Sciatic nerve (tissue), 2 donors: Measurements from ENCODE around the gene ATP23. TPM values are rescaled to one million over a fixed set of nuclear protein-coding genes. Genes with fewer than 3 reads are reported as not detected.

ENCODE experiments used
- ATAC-seq: fragments of 200-7000 bp; cut with Tn5 transposase; one replicate; pipeline ENCODE4 v1.9.1; 2020; ENCODE audit warnings: mild to moderate bottlenecking, moderate library complexity
- DNase-seq: peaks from one replicate; pipeline ENCODE4 v3.0.0-alpha.2; 2020; ENCODE audit warnings: low spot score
- intact Hi-C: fragments of 100-400 bp; cut with DNase I; formaldehyde crosslinking; loops from one replicate; pipeline ENCODE4 v1.14.2; 2022
- total RNA-seq: library from RNA; stranded (reverse); fragmentation: NEBNext Ultra II Directional; extraction: Animal tissue kit (Norgen Biotek cat#: 25700); gene quantifications from one replicate; pipeline ENCODE4 v1.2.1, GENCODE V29; 2021
- donor health status: DM: no; HTN: no; CAD: no.
- donor health status: DM: no; HTN: no; CAD: no.

ATP23 gene
- 8.5 TPM for total RNA-seq

GRCh38 chr12:57941165-57941894, at the start of gene ATP23:
TSS of gene ATP23 (plus strand) at chr12:57941567. CDS start at chr12:57941702, 135 bp downstream.
- intact Hi-C loops: no loop called here
- ATAC-seq: peak; percentile 95
- peak; percentile 93 for DNase-seq

GRCh38 chr12:57892232-57892972, 49.0 kb upstream of the ATP23 start:
- no peak for ATAC-seq
- intact Hi-C loops: no loop called here

GRCh38 chr12:57893431-57894353, 47.7 kb upstream of the ATP23 start:
- DNase-seq (peak; percentile 94), ATAC-seq (peak; percentile 82)
- intact Hi-C loops: no loop called here

More at GRCh38 chr12:57892232-57892972, 49.0 kb upstream of the ATP23 start:
- no peak for DNase-seq

- intact Hi-C loops: no loop called here
- ATAC-seq (no peak), DNase-seq (no peak)
Observed at GRCh38 chr12:57894399-57895292, 46.7 kb upstream of the ATP23 start.

- DNase-seq (no peak), ATAC-seq (no peak)
- intact Hi-C loops: no loop called here
Observed at GRCh38 chr12:57895389-57896114, 45.8 kb upstream of the ATP23 start.

- intact Hi-C loops: no loop called here
- no peak for DNase-seq
- peak; percentile 0 for ATAC-seq
Observed at GRCh38 chr12:57896115-57896433, 45.3 kb upstream of the ATP23 start.

GRCh38 chr12:57896434-57897201, 44.7 kb upstream of the ATP23 start:
- intact Hi-C loops: no loop called here
- ATAC-seq (peak; percentile 73), DNase-seq (peak; percentile 87)

- DNase-seq (no peak), ATAC-seq (no peak)
- intact Hi-C loops: no loop called here
Observed at GRCh38 chr12:57897286-57897974, 43.9 kb upstream of the ATP23 start.

GRCh38 chr12:57898308-57898970, 42.9 kb upstream of the ATP23 start:
- ATAC-seq: no peak
- DNase-seq: no peak
- intact Hi-C loops: no loop called here

- intact Hi-C loops: no loop called here
- ATAC-seq (no peak), DNase-seq (no peak)
Observed at GRCh38 chr12:57899010-57899662, 42.2 kb upstream of the ATP23 start.

- DNase-seq (no peak), ATAC-seq (no peak)
- intact Hi-C loops: loop anchor here (5.0 to 10.0 kb wide), 2 partner anchors 70 to 118 kb away; partner anchors contain the start of gene TSFM
Observed at GRCh38 chr12:57902478-57902969, 38.8 kb upstream of the ATP23 start.

GRCh38 chr12:57904426-57904825, 36.9 kb upstream of the ATP23 start:
- intact Hi-C loops: loop anchor here (5.0 to 10.0 kb wide), 2 partner anchors 72 to 120 kb away; partner anchors contain the start of gene TSFM
- ATAC-seq (no peak), DNase-seq (no peak)

- DNase-seq: peak; percentile 91
- intact Hi-C loops: loop anchor here (5.0 to 10.0 kb wide), 2 partner anchors 73 to 120 kb away; partner anchors contain the start of gene TSFM
Observed at GRCh38 chr12:57904848-57905811, 36.2 kb upstream of the ATP23 start.

More at GRCh38 chr12:57904848-57905811, 36.2 kb upstream of the ATP23 start:
- peak; percentile 92 for ATAC-seq
